HepG2 (cell line): ENCODE measurements around the gene ANKRD40. TPM values are rescaled to one million over a fixed set of nuclear protein-coding genes. Genes with fewer than 3 reads are reported as not detected.

ENCODE experiments used
- CSRNP1 ChIP-seq: sonication (generic); formaldehyde crosslinking; IDR thresholded peaks from 2 replicates; pipeline ENCODE4 v1.8.1; 2023; ENCODE audit warnings: mild to moderate bottlenecking, missing genetic modification reagents
- GLMP ChIP-seq: sonication (generic); formaldehyde crosslinking; IDR thresholded peaks from 2 replicates; pipeline ENCODE4 v1.9.0; 2021; ENCODE audit warnings: missing genetic modification reagents, mild to moderate bottlenecking, borderline replicate concordance
- GTF2F1 ChIP-seq: fragments of 150-350 bp; IDR thresholded peaks from 2 replicates; pipeline ENCODE4 v1.6.1; 2014; ENCODE audit warnings: low read length
- IKZF1 ChIP-seq: fragments of 450-650 bp; IDR thresholded peaks from 2 replicates; pipeline ENCODE4 v1.7.1; 2016
- RELA ChIP-seq: sonication (generic); formaldehyde crosslinking; IDR thresholded peaks from 2 replicates; pipeline ENCODE4 v1.4.0; 2020; ENCODE audit warnings: missing genetic modification reagents
- RXRA ChIP-seq: sonication (generic); formaldehyde crosslinking; IDR thresholded peaks from 2 replicates; pipeline ENCODE4 v1.5.1; 2020; ENCODE audit warnings: missing genetic modification reagents
- SRSF1 ChIP-seq: fragments of 200-400 bp; formaldehyde crosslinking; optimal IDR thresholded peaks from 2 replicates; pipeline ENCODE3; 2017; ENCODE audit warnings: mild to moderate bottlenecking, low read depth, low read length, moderate library complexity
- STAG1 ChIP-seq: sonication (generic); formaldehyde crosslinking; IDR thresholded peaks from 2 replicates; pipeline ENCODE4 v1.4.0; 2020; ENCODE audit warnings: missing genetic modification reagents
- ZBTB1 ChIP-seq: sonication (generic); formaldehyde crosslinking; IDR thresholded peaks from 2 replicates; pipeline ENCODE4 v1.4.0; 2020; ENCODE audit warnings: missing genetic modification reagents, borderline replicate concordance
- ZMYM4 ChIP-seq: sonication (generic); formaldehyde crosslinking; IDR thresholded peaks from 2 replicates; pipeline ENCODE4 v1.8.1; 2023; ENCODE audit warnings: mild to moderate bottlenecking, missing genetic modification reagents
- ZNF232 ChIP-seq: sonication (generic); formaldehyde crosslinking; IDR thresholded peaks from 2 replicates; pipeline ENCODE4 v1.4.0; 2020; ENCODE audit warnings: missing genetic modification reagents, borderline replicate concordance
- polyA plus RNA-seq, 8 experiments: library from polyadenylated mRNA; depleted of rRNA in 3 of 8; stranded (reverse) in 7 of 8; unstranded in 1 of 8; fragments of >200 nt; fragmentation: Illumina TruSeq in 4 of 8; extraction: Trizol in 4 of 8; gene quantifications; 2 replicates each; pipeline versions ENCODE4 v1.2.1 to v1.2.3, GENCODE V29; 2011 to 2016; ENCODE audit warnings: low read depth in 4 of 8, missing spikeins in 1 of 8, mixed read lengths in 1 of 8; ENCODE audit not compliant: insufficient read depth in 1 of 8
- total RNA-seq, 5 experiments: library from RNA; depleted of rRNA; stranded (reverse); fragments of >200 nt; fragmentation: Illumina TruSeq; extraction: Trizol; gene quantifications; 2 replicates each; pipeline ENCODE4 v1.2.3, GENCODE V29; 2016; ENCODE audit warnings: low read depth in 1 of 5
- TF ChIP-seq, protein P1 (sequence below): sonication (generic); formaldehyde crosslinking; IDR thresholded peaks from 2 replicates; pipeline ENCODE4 v1.4.0; 2020; ENCODE audit warnings: missing genetic modification reagents
- TF ChIP-seq, protein P2 (sequence below): sonication (generic); formaldehyde crosslinking; IDR thresholded peaks from 2 replicates; pipeline ENCODE4 v1.8.1; 2022; ENCODE audit warnings: mild to moderate bottlenecking, missing genetic modification reagents
- TF ChIP-seq, protein P3 (sequence below), 2 experiments: fragments of 450-650 bp in 1 of 2; sonication (generic) in 1 of 2; formaldehyde crosslinking; IDR thresholded peaks; 2 replicates each; pipeline versions ENCODE4 v1.5.0 to v1.8.0; 2020 to 2022; ENCODE audit warnings: mild to moderate bottlenecking in 1 of 2, missing genetic modification reagents in 1 of 2
- TF ChIP-seq, protein P4 (sequence below): sonication (generic); formaldehyde crosslinking; IDR thresholded peaks from 2 replicates; pipeline ENCODE4 v1.8.0; 2022; ENCODE audit warnings: mild to moderate bottlenecking, missing genetic modification reagents, moderate library complexity

ANKRD40 gene
- total and polyA plus RNA-seq, 2 of the 13 experiments (the other 11 are each of a cell fraction or from before 2014, with no cell fraction given) = 35.0 to 46.4 TPM

- TF ChIP-seq, protein P1, sequence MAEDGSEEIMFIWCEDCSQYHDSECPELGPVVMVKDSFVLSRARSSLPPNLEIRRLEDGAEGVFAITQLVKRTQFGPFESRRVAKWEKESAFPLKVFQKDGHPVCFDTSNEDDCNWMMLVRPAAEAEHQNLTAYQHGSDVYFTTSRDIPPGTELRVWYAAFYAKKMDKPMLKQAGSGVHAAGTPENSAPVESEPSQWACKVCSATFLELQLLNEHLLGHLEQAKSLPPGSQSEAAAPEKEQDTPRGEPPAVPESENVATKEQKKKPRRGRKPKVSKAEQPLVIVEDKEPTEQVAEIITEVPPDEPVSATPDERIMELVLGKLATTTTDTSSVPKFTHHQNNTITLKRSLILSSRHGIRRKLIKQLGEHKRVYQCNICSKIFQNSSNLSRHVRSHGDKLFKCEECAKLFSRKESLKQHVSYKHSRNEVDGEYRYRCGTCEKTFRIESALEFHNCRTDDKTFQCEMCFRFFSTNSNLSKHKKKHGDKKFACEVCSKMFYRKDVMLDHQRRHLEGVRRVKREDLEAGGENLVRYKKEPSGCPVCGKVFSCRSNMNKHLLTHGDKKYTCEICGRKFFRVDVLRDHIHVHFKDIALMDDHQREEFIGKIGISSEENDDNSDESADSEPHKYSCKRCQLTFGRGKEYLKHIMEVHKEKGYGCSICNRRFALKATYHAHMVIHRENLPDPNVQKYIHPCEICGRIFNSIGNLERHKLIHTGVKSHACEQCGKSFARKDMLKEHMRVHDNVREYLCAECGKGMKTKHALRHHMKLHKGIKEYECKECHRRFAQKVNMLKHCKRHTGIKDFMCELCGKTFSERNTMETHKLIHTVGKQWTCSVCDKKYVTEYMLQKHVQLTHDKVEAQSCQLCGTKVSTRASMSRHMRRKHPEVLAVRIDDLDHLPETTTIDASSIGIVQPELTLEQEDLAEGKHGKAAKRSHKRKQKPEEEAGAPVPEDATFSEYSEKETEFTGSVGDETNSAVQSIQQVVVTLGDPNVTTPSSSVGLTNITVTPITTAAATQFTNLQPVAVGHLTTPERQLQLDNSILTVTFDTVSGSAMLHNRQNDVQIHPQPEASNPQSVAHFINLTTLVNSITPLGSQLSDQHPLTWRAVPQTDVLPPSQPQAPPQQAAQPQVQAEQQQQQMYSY = peak; percentile 84
- TF ChIP-seq ZMYM4 (CRISPR knock-in tag) (peak; percentile 82), ZNF232 (CRISPR knock-in tag) (peak; percentile 78), IKZF1 (no peak), SRSF1 (peak; percentile 27), RELA (CRISPR knock-in tag) (no peak), GLMP (no peak), RXRA (peak; percentile 98), GTF2F1 (0 out of 2 replicates have a peak, but pooled peaks have one; percentile 64), STAG1 (CRISPR knock-in tag) (peak; percentile 45), CSRNP1 (CRISPR knock-in tag) (peak; percentile 89), ZBTB1 (no peak)
- TF ChIP-seq, protein P2, sequence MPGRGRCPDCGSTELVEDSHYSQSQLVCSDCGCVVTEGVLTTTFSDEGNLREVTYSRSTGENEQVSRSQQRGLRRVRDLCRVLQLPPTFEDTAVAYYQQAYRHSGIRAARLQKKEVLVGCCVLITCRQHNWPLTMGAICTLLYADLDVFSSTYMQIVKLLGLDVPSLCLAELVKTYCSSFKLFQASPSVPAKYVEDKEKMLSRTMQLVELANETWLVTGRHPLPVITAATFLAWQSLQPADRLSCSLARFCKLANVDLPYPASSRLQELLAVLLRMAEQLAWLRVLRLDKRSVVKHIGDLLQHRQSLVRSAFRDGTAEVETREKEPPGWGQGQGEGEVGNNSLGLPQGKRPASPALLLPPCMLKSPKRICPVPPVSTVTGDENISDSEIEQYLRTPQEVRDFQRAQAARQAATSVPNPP (CRISPR knock-in tag) = peak; percentile 84; the same call in 1 of the 2 replicates
- TF ChIP-seq, protein P3, sequence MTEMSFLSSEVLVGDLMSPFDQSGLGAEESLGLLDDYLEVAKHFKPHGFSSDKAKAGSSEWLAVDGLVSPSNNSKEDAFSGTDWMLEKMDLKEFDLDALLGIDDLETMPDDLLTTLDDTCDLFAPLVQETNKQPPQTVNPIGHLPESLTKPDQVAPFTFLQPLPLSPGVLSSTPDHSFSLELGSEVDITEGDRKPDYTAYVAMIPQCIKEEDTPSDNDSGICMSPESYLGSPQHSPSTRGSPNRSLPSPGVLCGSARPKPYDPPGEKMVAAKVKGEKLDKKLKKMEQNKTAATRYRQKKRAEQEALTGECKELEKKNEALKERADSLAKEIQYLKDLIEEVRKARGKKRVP (CRISPR knock-in tag; IDR thresholded peaks at IDR 0.05) = peak in 1 of 2 experiments; percentile 83; a peak in 2 of 4 replicates
- TF ChIP-seq, protein P4, sequence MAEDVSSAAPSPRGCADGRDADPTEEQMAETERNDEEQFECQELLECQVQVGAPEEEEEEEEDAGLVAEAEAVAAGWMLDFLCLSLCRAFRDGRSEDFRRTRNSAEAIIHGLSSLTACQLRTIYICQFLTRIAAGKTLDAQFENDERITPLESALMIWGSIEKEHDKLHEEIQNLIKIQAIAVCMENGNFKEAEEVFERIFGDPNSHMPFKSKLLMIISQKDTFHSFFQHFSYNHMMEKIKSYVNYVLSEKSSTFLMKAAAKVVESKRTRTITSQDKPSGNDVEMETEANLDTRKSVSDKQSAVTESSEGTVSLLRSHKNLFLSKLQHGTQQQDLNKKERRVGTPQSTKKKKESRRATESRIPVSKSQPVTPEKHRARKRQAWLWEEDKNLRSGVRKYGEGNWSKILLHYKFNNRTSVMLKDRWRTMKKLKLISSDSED (CRISPR knock-in tag) = no peak
Observed at GRCh38 chr17:50684612-50685333, 22.9 kb downstream of the ANKRD40 start (continued).
